ENCODE data around the gene ARHGEF19. TPM values are rescaled to one million over a fixed set of nuclear protein-coding genes. Genes with fewer than 3 reads are reported as not detected.

Gene ARHGEF19
- total RNA-seq, 4 donors from 2014 or later, result 3.3 to 4.6 (median 3.9) TPM

- TF ChIP-seq CTCF (IDR thresholded peaks at IDR 0.05) (no peak), EP300 (IDR thresholded peaks at IDR 0.05) (no peak), POLR2A (IDR thresholded peaks at IDR 0.05; ENCODE audit: low read depth) (no peak), POLR2AphosphoS5 (IDR thresholded peaks at IDR 0.05) (no peak)
- Histone ChIP-seq H3K27me3 (no peaks in the 10 kb centered on the region), H3K4me3 (no peak overlapping the region), H3K27ac (replicated peaks in 1 of 4) (peak overlapping the region in 1 of 4 donors; percentile 1), H3K4me1 (peaks cover 7 to 27% (median 21%) of the 10 kb centered on the region in 4 donors), H3K36me3 (no peaks in the 10 kb centered on the region), H3K9me3 (no peaks in the 10 kb centered on the region)
- WGBS, result 56% methylated on average over 6 of the region's 6 CpGs
- intact Hi-C loops (cut with DNase I), result no loop called here
- no peak for DNase-seq (ENCODE audit: extremely low spot score)
Observed at GRCh38 chr1:16189003-16189402, 23.4 kb downstream of the ARHGEF19 start.

- peak in 1 of 2 donors; percentile 49 for TF ChIP-seq POLR2AphosphoS5 (IDR thresholded peaks at IDR 0.05)
- TF ChIP-seq CTCF (IDR thresholded peaks at IDR 0.05), result peak; percentile 98 to 99 (median 98)
- no peak for TF ChIP-seq POLR2A (IDR thresholded peaks at IDR 0.05; ENCODE audit: low read depth)
- TF ChIP-seq EP300 (IDR thresholded peaks at IDR 0.05), result no peak
- H3K4me1 ChIP-seq, result peaks cover 8 to 33% (median 25%) of the 10 kb centered on the region in 4 donors
- no peak overlapping the region for H3K27ac ChIP-seq (replicated peaks in 1 of 4)
- H3K9me3 ChIP-seq, result no peaks in the 10 kb centered on the region
- 40% methylated on average over 9 of the region's 15 CpGs for WGBS
- DNase-seq (ENCODE audit: extremely low spot score), result no peak
- no peak overlapping the region for H3K4me3 ChIP-seq
- no peaks in the 10 kb centered on the region for H3K36me3 ChIP-seq
- intact Hi-C loops (cut with DNase I), result loop anchor here (1.0 kb wide), 1 partner anchor 109 kb away; no protein-coding TSS in a partner anchor
- H3K27me3 ChIP-seq, result no peaks in the 10 kb centered on the region
Observed at GRCh38 chr1:16187748-16188401, 24.6 kb downstream of the ARHGEF19 start.

- TF ChIP-seq CTCF (IDR thresholded peaks at IDR 0.05), result no peak
- no peak for TF ChIP-seq POLR2A (IDR thresholded peaks at IDR 0.05; ENCODE audit: low read depth)
- no peak for TF ChIP-seq EP300 (IDR thresholded peaks at IDR 0.05)
- TF ChIP-seq POLR2AphosphoS5 (IDR thresholded peaks at IDR 0.05), result no peak
- intact Hi-C loops (cut with DNase I), result loop anchor here (1.0 kb wide), 1 partner anchor 107 kb away; no protein-coding TSS in a partner anchor
- H3K27ac ChIP-seq (replicated peaks in 1 of 4), result no peak overlapping the region
- 90% methylated on average over 5 of the region's 9 CpGs for WGBS
- no peak overlapping the region for H3K4me3 ChIP-seq
- H3K4me1 ChIP-seq, result peaks cover 20 to 43% (median 36%) of the 10 kb centered on the region in 4 donors
- DNase-seq (ENCODE audit: extremely low spot score), result no peak
- H3K36me3 ChIP-seq, result no peaks in the 10 kb centered on the region
- no peaks in the 10 kb centered on the region for H3K9me3 ChIP-seq
- no peaks in the 10 kb centered on the region for H3K27me3 ChIP-seq
Observed at GRCh38 chr1:16186655-16187235, 25.7 kb downstream of the ARHGEF19 start.

- TF ChIP-seq POLR2AphosphoS5 (IDR thresholded peaks at IDR 0.05), result no peak
- no peak for TF ChIP-seq EP300 (IDR thresholded peaks at IDR 0.05)
- no peak for TF ChIP-seq POLR2A (IDR thresholded peaks at IDR 0.05; ENCODE audit: low read depth)
- no peak for TF ChIP-seq CTCF (IDR thresholded peaks at IDR 0.05)
- intact Hi-C loops (cut with DNase I), result loop anchor here (5.0 kb wide), 1 partner anchor 42 kb away; no protein-coding TSS in a partner anchor
- 100% methylated on average over 5 of the region's 10 CpGs for WGBS
- H3K27me3 ChIP-seq, result no peaks in the 10 kb centered on the region
- H3K9me3 ChIP-seq, result no peaks in the 10 kb centered on the region
- peak overlapping the region in 3 of 4 donors; percentile 20 to 91 (median 37) for H3K27ac ChIP-seq (replicated peaks in 1 of 4)
- no peaks in the 10 kb centered on the region for H3K36me3 ChIP-seq
- H3K4me3 ChIP-seq, result no peak overlapping the region
- peaks cover 32 to 57% (median 46%) of the 10 kb centered on the region in 4 donors for H3K4me1 ChIP-seq
- DNase-seq (ENCODE audit: extremely low spot score), result no peak
Observed at GRCh38 chr1:16184557-16185303, 27.7 kb downstream of the ARHGEF19 start.
